NCI-H69 (cell line): Measurements from ENCODE around the gene CNTN5.

Experiments
- DNase-seq: peaks from one replicate; lab custom pipeline; 2025; lab: John Stamatoyannopoulos, UW

Gene CNTN5

DNA sequence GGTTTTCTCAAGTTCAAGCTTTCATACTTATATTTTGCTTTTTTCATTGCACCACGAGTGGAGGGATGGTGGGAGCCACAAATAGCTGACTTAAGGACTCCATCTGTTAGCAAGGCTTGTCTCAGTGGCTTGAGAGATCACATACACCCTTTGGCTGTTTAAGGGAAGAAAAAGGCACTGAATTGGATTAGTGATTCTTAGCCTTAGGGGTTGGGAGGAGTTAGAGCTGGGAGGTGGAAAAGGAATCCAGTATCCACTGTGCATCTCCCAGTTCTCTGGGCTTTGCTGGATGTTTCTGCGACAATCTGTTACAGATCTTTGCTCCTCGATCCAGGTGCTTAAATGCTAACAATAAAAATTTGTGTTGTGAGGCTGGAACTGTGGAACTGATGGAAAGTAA, 593.6 kb downstream of the CNTN5 start:
- peak; percentile 4 for DNase-seq

DNA sequence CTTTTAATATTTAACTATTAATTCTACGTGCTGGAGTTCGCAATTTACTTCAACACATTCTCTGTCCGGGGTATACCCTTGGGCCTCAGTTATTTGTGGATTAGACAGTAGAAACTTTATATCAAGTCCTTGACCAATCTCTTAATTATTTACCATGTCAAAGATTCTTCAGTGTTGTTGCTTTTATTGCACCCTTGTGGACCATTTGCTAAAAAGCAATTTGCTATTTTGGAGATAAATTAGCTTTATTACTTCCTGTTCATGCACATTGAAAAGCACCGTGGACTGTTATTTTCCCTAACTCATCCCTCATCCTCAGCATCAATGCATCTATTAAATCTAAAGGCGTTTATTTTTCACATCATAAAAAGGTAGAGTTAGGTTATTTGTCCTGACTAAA, 609.9 kb downstream of the CNTN5 start:
- DNase-seq: no peak

DNA sequence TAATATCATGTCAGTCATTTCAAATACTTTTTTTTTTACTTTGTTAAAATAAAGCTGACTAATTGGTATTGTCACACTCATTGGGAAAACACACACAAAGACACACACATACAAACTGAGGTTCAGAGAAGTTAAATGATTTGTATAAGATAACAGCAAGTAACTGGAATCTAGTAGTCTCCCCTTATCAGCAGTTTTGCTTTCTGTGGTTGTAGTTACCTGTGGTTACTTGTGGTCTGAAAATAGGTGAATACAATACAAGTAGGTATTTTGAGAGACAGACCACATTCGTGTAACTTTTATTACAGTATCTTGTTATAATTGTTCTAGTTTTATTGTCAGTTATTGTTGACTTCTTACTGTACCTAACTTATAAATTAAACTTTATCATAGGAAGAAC, 610.9 kb downstream of the CNTN5 start:
- no peak for DNase-seq

DNA sequence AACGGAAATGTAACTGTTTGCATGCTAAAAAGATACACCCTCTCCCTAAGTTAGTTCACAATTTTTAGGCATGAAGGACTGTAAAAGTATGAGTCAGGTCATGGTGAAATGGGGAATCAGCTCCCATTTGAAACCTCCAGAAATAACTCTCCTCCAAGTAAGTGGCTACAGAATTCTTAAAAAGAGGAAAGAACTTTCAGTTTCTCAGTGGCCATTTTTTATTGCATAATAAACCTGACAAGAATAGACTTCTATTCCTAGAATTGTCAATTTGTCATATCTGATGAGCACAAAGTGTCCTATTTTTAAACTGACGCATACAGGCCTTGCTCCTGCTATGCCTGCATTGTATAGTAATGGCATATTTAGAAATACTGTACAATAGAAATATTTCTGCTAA, 612.2 kb downstream of the CNTN5 start:
- DNase-seq: no peak

DNA sequence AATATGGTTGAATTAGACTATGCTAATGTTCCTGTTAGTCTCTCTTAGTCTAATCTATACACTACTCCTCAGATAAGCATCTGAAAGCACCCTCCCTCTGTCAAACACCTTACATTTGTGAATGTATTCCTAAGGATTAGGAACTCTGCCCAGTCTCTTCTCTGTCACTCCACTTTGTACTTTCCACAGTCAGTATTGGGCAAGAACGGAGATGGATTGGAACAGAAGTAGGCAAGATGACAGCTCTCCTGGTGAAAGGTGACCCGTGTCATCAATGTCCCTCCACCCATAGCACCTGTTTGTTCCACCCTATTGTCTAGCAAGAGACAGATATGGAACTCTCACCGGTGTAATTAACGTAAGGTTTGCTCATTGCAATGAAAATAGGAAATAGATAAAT, 613.8 kb downstream of the CNTN5 start:
- no peak for DNase-seq

DNA sequence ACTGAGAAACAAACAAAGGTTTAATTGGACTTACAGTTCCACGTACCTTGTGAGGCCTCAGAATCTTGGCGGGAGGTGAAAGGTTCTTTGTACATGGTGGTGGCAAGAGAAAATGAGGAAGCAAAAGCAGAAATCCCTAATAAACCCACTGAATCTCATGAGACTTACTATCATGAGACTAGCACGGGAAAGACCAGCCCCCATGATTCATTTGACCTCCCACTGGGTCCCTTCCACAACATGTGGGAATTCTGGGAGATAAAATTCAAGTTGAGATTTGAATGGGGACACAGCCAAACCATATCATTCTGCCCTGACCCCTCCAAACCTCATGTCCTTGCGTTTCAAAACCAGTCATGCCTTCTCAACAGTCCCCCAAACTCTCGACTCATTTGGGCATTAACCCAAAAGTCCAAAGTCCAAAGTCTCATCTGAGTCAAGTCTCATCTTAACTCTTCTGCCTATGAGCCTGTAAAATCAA, 617.4 kb downstream of the CNTN5 start:
- no peak for DNase-seq

DNA sequence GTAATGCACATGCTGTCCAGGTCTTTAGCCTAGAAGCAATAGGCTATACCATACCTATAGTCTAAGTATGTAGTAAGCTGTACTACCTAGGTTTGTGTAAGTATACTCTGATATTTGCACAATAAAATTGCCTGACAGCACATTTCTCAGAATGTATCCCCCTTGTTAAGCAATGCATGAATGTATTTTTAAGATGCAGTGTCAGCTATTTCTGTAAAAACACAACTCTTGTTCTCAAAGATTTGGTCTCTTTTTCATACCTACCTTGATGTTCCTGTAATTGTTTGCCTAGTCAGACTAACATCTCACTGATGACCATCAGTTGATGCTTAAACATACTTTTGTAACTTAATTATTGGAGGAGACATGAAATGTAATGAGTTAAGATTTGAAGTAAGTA, 619.9 kb downstream of the CNTN5 start:
- DNase-seq: no peak

DNA sequence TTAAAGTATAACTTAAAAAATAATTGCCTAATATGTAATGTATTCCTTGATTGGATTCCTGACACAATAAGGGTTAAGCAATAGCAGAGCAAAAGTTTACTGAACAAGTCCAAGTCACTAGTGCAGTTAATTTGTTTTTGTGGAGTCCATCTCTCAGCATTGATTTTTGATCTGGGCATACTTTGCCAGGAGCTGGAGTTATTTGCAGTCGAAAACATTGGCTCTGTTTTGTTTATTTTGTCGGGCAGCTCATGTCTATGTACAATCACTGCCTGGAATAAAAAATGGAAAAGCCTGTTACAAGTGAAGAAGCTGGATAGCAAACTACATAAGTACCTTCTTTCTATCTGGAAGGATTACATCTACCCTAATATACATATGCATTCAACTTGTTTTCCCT, 625.2 kb downstream of the CNTN5 start:
- DNase-seq: no peak

DNA sequence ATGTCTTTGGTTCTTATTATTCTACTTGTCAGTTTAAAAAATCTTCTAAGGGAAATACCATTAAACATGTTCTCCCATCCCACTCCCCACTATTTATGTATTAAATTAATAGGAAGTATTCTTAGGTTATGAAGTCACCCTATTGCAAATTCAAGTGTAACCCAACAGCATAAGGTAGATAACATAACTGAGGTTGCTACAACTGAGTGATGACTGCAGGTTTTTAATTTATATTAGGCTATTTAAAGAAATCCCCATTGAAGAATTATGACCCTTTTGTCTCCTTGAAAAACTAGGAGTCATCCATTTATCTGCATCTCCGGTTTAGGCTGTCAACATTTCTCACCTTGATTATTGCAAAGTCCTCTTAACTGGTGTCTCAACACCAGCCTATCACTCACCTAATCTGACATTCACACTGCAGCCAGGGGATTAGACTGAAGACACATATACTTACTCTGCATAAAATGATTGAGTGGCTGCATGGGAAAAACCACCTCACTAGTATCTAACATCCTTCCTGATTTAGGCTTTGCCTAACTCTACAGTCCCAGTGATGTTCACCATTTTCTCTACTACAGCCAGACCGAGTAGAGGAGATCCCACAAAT, 649.4 kb downstream of the CNTN5 start:
- no peak for DNase-seq

DNA sequence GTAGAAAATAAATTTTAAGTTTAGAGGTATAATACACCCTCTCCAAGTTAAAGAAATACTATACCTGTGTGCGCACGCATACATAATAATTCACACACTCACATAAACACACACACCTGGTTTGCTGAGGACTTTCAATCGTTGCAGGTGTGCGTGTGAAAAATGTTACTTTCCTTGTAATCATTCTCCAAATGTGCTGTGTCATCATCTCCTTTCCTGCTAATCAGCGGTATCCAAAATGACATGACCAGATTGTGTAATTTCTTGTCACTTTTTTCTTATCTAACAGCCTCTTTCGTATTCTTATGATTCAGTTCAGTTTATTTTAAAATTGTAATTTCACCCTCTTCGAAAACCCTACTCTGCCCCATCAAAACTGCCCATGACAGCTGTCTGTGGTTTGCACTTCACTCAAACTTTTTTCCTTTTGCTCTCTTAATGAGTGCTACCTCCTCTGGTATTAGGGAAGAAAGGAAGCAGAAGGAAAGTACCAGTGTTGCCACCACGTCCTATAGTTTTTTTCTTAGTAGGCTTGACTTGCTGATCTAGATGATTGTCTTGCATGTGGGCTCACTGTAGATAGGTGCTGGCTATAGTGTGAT, 651.2 kb downstream of the CNTN5 start:
- no peak for DNase-seq

DNA sequence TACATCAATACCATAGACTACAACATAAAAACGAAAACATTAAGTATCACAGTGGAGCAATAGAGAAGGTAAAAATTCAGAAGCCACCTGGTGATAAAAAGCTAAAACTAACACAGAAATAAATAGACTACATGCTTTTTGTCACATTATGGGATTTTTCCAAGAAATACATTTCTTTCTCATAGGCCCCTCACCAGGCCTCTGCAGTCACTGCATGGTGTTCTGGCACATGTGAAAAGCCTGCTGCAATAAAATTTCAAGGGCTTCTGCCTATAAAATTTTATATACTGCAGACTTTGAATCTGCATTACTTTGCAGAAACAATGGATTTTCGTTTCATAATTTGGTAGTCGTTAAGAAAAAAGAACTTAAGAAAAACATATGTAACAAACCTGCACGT, 655.5 kb downstream of the CNTN5 start:
- DNase-seq: no peak

DNA sequence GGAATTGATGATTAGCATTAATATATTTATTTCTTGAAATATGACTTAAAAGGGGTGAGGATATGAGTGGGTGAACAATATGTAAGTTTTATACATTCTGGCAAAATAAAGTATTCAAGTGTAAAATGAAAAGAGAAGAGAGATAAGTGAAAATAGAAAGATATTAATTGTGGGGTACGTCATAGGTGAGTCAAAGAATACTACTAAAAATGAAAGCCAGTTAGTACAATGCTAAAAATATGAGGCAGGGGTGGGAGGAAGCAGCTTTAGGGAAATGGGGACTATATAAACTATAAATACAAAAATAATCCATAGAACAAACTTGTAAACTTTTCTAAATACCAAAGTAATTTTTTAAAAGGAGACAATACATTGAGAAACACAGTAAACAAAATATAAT, 661.4 kb downstream of the CNTN5 start:
- no peak for DNase-seq

DNA sequence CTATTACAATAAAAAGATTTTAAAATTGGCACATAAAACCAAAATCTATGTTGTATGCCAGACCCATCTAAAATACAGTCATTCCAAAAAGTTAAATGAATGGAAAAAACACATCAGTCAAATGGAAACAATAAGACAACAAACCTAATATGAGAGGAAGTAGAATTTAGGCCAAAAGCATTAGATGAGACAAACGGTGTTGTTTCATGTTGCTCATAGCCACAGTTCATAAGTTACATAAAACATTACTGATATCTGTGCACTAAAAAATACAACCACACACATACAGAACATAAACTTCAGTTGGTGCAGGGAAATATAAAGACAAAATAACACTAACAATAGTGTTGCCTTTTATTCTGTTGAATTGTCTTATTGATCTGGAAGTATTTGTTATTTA, 661.9 kb downstream of the CNTN5 start:
- DNase-seq: no peak

DNA sequence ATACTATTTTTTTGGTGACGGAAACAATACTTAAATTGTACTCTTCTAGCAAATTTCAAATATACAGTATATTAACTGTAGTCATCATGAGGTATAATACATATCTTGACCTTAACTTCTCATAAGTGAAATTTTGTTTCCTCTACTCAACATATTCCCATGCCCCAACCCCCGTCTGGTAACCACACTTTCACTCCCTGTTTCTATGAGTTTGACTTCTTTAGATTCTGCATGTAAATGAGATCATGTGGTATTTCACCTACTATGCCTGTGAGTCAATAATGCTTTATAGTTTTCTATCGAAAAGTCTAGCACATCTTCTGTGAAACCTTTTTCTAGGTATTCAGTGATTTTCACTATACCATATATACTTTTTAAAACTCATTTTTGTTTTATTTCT, 663.2 kb downstream of the CNTN5 start:
- DNase-seq: no peak

DNA sequence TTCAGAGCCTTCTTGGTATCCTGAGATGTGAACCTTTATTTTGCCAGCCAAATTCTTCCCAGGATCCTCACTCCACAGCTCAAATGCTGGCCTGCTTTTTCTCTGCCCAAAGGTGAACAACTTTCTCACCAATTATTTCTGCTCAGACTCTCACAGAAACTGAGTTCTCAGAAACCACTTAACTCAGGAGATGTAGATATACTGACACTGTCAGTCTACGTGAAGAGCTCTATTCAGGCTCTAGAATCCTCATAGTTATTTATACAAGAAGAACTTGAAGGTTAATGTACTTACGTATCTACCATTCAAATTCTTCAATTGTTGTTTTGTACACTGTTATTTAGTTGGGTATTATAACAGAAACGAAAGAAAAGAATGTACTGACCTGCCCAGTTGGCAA, 666.1 kb downstream of the CNTN5 start:
- DNase-seq: no peak

DNA sequence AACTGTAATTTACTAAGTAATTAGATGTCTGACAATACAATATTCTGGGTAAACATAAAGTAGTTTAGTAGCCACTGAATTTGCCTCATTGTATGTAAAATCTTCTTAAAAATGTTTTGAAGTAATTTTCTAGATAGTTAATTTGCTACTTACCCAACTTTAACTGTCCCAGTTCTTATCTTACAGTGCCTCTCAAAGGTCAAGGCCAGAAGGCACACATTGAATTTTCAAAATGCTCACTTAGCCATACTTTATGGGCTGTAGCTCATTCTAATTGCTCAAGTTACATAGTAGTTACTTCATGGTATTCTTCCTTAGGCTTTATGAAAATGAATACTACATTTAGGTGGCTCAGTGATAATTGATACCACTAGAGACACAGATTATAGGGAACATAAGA, 666.6 kb downstream of the CNTN5 start:
- DNase-seq: peak; percentile 39

DNA sequence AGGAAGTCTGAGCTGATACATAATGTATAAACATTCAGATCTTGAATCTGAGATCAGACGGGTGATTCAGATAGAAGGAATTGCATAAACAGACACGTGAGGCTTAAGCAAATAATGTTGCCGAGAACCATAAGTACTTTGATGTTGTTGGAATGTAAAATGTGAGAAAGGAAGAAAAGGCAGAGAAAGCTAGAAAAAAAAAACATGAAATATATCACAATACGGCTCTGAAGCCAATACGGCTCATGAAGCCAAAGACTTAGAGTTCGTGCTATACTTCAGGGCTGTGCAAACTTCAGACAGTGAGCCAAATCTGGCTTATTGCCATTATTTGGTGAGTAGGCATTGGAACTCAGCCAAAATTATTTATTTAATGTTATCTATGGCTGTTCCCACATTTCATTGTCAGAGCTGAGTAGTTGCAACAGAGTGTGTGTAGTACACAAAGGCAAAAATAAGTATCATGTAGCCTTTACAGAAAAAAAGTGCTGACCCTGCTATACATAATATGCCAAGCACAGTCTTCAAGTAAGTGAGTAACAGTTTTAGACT, 673.3 kb downstream of the CNTN5 start:
- peak; percentile 57 for DNase-seq

DNA sequence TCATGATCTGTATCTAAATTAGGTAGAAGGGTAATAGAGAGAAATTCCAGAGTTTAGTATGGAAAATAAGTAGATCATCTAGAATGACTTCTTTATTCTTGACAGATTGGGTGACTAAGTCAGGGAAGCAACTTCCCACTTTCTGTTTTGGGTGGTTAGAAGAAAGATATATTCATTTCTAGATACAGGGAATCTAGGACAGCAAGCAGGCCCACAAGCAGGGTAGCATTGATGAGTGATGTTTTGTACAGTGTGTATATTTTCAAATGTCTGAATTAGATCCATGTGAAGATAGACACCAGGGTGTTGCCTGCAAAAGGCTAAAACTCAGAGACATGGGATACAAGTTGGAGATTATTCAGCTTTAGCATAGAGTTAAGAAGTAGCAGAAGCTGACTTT, 674.4 kb downstream of the CNTN5 start:
- DNase-seq: no peak

DNA sequence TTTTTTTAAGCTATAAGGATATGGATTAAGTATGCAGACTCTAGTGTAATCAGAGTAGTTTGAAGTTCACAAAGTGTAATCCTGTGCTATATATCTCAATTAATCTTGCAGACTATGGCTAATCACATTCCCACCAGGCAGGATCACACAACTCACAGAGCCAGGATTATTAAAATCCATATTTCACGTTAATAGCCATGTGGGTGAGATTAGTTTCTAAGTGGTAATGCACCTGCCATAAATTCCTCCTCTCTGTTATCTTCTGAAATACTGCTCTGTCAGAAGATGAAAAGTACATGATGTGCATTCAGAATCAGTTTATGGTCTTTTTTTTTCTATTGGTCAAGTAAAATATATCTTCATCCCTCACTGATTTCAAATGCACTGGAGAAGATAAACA, 686.1 kb downstream of the CNTN5 start:
- DNase-seq: no peak

DNA sequence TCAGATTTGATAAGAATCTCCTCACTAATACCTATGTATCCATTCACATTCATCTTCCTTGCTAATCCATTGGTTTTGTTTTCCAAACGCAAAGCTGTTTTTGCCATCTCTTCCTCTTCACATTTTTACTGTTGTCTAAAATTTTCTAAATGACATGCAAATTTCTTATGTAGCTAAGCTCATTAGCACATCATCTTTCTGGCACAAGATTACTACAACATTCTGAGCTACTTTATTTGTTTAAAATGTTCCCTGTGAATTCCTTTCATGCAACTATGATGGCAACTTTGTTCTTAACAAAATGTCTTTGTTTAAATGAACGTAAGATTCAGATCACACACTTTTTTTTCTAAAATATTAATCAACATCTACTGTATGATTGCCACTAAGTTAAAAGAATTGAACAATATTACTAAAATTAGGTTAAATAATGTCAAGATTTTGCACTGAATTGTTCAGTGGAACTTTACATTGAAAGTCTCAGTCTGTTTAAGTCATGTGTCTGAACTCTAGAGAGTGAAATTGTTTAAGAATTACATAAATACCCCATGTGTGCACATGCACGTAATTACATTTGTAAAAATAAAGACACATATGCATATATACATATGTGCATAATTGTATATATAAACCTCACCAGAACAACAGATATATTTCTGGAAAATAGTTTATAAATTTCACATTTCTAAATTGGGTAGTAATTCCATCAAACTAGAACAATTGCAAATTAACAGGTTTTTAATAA, 688.4 kb downstream of the CNTN5 start:
- DNase-seq: no peak

DNA sequence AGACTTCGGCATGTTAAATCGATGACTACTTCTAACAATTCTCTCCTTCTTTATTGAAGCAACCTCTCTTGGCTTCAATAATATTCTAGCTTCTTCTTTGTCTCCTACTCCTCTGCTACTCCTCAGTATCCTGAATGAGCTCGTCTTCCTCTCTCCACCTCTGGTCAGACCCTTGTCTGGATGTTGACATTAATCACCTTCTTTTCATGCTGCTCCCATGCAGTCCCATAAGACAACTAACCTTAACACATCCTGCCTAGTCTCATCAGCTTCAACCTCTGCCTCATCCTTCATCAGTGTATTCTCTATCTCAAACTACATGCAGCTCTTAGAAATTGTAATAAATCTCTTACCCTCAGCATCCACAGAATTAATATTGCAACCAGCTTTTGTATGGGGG, 695.6 kb downstream of the CNTN5 start:
- no peak for DNase-seq

DNA sequence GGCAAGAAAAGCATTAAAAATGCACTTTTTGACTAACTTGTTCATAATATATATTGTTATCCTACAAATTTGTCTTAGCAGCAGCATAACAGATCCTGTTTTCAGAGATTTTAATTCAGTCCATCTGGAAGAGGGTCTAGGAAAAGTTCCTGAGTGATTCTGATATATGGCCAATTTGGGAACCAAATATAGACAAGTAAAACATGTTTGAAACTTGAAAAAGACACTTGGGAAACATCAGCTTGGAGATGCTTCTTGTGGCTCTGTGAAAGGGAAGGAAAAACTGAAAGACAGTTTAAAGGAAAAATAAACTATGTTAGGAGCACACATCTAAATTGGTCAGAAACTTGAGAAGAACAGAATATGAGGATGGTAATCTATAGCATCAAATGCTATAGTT, 697.5 kb downstream of the CNTN5 start:
- no peak for DNase-seq

DNA sequence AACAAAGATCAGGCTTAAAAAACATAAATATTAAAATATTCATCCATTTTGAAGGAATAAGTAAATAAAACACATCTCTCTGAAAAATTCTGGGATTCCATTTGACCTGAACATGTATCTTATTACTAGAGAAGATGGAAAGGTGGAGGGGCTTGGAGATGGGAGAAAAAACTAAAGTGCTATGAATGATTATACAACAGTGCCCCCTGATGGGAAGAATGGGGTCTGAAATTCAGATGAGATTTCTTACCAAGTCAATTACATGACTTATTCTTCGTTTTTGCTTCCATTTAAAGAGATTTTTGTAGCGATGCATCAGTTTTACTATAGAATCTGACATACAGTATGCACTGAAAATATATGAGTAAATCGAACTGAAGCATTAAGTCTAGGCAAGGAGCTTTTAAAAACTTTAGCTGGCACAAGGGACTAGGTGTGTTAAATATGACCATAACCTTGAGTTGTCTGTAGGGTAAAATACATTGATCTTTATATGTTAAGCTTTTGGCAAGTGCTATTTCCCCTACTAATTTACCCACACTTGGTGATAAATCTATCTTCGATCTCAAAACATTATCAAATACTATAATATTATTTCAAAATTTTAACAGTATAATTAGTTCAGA, 718.8 kb downstream of the CNTN5 start:
- DNase-seq: peak; percentile 68
